Kasumi-1 (cell line): Measurements from ENCODE around the gene UBE2C.

Source experiments
- DNase-seq, 2 experiments: peaks; one replicate each; lab custom pipeline; 2025; lab: John Stamatoyannopoulos, UW

Gene UBE2C

GRCh38 chr20:45859916-45860315, 47.5 kb downstream of the UBE2C start:
- DNase-seq, result no peak

DNA sequence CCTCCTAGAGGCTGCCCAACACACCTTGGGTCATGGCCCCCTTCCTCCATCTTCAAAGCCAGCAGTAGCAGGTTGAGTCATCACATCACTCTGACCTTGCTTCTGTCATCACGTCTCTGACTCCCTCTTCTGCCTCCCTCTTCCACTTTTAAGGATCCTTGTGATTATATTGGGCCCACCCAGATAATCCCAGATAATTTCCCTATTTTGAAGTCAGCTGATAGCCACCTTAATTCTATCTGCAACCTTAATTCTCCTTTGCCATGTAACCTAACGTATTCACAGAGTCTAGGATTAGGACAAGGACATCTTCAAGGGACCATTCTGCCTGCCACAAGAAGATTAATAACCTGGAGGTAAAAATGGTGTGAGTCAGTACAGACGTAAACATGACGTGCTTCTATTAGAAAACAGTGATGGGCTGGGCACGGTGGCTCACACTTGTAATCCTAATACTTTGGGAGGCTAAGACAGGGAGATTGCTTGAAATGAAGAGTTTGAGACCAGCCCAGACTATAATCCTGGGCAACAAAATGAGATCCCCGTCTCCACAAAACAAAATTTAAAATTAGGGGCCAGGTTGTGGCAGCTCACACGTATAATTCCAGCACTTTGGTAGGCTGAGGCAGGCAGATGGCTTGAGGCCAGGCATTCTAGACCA, 48.2 kb downstream of the UBE2C start:
- DNase-seq, result no peak

GRCh38 chr20:45861221-45862075, 49.0 kb downstream of the UBE2C start:
- DNase-seq, result no peak

DNA sequence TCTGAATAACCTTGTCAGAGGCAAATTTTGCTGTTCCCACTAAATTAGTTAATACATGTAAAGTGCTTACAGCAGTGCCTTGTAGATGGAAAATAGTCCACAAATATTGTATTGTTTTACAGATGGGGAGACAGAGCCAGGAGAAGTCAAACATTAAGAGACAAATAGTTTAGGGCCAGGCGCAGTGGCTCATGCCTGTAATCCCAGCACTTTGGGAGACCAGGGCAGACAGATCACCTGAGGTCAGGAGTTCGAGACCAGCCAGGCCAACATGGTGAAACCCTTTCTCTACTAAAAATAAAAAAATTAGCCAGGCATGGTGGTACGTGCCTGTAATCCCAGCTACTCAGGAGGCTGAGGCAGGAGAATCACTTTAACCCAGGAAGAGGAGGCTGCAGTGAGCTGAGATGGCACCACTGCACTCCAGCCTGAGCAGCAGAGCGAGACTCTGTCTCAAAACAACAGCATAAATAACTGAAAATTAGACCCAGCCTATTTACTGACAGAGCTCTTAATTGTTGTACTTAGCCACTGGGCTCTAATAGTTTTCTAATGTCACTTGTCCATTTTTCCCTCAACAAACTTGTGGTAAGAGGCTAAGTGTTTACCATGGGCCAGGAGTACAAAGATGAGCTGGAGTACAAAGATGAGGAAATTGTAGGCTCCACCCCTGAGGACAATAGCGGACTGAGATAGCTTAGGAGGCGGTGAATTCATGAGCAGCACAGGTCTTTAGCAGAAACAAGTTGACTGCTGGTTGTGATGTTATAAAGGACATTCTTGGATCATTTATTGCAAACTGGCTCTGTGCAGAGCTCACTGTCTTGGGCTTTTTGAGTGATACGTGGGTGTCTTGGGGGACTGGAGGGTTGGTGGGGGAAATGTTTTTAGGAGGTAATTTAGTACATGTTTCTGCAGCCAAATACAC, 51.4 kb downstream of the UBE2C start:
- no peak for DNase-seq

DNA sequence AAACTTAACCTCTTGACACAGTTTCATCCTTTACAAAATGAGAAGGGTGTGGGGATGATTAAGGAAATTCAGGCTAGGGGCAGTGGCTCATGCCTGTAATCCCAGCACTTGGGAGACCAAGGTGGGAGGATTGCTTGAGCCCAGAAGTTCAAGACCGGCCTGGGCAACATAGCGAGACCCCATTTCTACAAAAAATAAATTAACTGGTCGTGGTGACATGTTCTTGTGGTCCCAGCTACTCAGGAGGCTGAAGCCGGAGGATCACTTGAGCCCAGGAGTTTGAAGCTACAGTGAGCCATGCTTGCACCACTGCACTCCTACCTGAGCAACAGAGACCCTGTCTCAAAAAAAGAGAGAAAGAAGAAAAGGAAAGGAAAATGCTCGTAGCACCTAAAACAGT, 54.0 kb downstream of the UBE2C start:
- no peak for DNase-seq
